ENCODE measurements around the gene PUM1.

DNA sequence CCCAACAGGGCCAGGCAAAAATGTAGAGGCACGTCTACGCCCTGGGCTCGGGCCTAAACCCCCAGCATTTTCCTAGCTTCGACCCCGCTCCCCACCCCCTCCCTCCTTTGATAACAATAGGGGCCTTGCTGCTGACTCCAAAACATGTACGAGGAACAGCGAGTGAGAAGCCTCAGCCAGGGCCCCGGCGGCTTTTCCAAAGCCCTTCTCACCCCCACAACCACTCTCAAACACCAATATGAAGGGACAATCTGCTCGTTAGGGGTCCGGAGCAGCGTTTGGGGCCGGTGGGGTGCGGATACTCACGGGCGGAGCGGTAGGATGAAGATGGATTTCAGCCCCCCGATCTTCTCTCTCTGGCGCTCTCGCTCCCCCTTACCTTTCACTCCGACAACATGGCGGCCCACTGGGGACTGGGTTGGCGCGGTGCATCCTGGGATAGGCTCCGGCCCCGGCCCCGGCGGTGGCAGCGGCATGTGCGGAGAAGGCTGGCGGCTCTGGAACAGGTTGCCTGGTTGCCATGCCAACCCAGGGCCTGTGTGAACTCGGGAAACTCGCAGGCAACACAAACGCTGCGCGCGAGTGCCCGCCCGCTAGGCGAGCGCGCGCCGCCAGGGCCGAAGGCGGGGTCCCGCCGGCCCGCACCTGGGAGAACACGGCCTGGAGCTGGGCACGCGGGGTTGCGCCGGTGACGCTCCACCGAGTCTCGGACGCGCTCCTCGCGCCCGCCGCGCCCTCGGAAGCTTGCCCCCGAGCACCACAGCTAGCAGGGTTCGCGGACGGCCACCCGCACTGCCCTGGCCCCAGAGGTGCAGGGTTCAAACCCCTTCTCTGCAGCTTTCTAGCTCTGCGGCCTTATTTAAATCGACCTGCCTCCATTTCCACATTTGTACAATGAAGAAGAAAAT, at the start of gene PUM1:
- TF ChIP-seq EZH2 (IDR thresholded peaks at IDR 0.05; ENCODE audit: low read length, unreplicated experiment) (no peak), CTCF (conservative IDR thresholded peaks at IDR 0.05; ENCODE audit: low read depth, low read length) (no peak), EZH2phosphoT487 (IDR thresholded peaks at IDR 0.05; ENCODE audit: borderline replicate concordance, low read length) (no peak)
